Left hindlimb (tissue), 1 donor: Measurements from ENCODE around the gene ITPR1.

Source experiments
- DNase-seq: peaks from one replicate; pipeline ENCODE4 v3.0.0-alpha.2; 2018

ITPR1 gene

DNA sequence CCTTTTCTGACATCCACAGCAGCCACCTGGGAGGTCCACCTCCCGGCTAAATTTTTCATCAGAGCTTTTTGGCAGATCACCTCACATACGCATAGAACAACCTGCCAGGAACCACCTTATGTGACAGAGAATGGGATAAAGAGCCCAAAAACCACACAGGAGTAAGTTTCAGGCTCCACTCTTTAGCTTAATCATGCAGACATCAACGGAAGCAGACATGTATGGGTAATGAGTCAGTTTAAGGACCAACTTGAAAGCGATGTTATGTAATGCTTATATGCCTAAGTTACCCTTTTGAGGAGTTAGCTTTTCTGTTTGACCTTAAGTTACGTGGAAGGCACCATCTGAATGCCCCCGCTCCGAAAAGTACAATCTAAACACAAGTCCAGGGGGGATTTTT, 302.8 kb downstream of the ITPR1 start:
- DNase-seq: no peak

GRCh38 chr3:4797201-4797705, 304.1 kb downstream of the ITPR1 start:
- no peak for DNase-seq

- no peak for DNase-seq
These were observed 306.4 kb downstream of the ITPR1 start for GRCh38 chr3:4799266-4800256.

- no peak for DNase-seq
These were observed 307.4 kb downstream of the ITPR1 start for GRCh38 chr3:4800595-4800994.

DNA sequence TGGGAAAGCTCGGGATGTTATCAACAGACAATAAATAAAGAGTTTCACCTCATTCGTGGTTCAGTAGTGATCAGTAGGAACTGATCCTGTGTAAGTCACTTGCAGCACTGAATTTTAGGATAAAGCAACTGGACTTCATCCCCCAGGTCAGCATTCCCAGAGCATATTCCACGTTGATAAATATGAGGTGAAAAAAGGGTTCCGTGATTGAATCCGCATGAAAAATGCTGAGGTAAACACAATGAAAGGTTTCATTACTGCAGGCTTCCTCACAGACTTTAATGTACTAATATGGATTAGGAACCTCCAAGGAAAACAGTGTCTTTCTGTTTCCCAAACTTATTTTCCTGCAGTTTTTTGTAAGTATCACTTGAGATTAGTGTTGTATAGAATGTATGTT, 308.7 kb downstream of the ITPR1 start:
- no peak for DNase-seq

DNA sequence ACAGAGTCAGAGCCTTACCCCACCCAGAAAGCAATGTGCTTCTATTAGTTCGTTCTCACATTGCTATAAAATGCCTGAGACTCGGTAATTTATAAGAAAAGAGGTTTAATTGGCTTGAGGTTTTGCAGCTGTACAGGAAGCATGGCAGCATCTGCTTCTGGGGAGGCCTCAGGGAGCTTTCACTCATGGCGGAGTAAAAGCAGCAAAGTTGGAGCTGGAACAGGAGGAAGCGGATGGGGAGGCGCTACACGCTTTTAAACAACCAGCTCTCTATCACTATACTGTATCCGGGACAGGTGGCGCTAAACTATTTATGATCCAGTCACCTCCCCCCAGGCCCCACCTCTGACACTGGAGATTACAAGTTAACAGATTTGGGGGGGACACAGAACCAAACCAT, 309.8 kb downstream of the ITPR1 start:
- no peak for DNase-seq

DNA sequence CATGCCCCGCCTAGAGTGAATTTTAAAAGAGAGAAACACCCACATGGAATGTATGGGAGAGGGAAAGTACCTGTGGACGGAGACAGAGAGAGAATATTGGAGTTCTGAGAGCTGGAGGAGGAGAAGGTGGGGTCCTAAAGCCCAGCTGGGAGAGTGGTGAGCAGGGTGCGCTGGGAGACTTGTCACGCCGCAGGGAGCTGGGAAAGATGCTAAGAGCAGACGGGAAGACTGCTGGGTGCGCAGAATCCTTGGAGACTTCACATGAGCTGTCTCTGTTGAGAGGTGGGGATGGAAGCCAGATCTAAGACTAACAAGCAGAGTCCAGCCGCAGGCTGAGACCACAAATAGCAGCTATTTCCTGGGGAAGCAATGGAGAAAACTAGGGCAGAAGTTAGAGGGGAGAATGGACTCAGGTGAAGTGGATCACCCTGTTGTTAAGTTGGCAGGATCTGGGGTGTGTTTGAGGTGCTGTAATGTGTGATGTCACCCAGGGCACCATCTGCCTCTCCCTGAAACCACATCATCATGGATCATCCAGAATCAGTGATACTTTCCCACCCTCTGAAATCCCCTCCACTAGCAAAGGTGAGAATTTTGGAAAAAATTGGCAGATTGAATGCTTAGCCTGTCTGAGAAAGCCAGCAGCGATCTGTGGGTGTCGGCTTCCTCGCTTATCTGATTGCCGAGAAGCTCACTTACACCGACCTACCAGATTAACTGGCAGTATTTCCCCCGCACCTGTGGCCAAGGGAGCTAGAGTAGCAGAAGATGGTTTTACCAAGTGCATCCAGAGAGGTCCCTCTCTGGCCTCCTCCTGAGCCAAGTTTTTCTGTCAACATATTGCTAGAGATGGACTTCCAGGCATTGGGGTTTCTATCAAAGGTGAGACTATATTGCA, 311.3 kb downstream of the ITPR1 start:
- DNase-seq: no peak

GRCh38 chr3:4805662-4806061, 312.5 kb downstream of the ITPR1 start:
- DNase-seq: no peak

DNA sequence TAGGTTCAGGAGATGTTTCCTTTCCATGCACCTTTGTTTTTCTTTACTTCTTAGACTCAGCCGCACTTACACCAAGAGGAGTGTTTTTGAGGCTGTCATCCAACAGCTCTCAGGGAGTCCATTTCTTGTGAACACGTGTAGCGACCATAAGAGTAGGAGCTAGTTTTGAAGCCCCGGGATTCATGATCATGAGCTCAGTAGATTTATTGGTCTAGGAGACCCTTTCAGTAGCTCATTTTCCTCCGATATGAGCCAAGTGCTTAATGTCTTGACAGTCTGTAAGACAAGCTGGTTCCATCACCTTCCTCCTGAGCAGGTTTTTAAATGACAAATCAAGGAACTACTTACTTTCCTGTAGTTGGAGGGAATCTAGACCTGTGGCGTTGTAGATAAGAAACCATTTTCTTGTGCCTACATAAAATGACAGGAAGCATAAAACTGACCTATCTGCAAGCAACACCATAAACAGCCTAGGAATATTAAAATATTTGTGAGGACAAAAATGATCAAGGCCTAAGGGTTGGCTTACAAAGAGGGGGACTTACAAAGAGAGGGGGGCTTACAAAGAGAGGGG, 313.5 kb downstream of the ITPR1 start:
- DNase-seq: no peak

GRCh38 chr3:4807381-4808280, 314.5 kb downstream of the ITPR1 start:
- DNase-seq: no peak

GRCh38 chr3:4808637-4809036, 315.5 kb downstream of the ITPR1 start:
- no peak for DNase-seq

DNA sequence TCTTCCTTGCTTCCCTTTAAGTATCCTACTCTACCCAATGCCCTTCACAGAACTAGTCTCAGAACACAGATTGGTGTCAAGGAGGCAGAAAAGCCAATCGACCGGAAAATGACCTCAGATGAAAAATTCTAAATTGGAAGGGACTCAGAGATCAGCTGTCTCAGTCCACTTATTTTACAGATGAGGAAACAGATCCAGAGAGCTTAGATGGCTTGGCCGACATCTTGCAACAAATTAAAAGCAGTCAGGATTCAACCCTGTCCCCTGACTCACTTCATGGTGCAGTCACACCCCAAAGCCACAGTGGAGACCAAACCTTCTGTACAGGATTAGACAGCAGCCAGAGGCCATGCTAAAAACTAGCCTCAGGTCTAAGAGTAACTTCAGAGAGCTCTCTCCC, 316.8 kb downstream of the ITPR1 start:
- DNase-seq: no peak

DNA sequence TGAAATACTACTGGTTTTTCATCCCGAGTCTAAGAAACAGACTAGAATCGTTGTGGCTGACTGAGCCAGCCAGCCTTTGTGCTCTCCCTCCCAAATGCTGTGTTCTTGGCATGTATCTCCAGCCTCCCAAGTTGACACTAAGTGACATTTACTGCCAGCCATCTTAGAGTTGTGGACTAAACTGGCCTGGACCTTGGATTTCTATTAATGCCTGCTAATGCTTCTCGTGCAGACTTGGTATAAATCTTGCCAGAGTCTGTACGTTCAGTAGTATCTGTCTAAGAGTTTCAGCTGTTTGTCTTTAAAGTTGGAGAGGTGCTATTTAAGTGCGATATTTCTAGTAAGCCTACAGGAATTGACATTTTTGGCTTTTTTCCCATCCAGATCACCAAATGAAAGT, 319.4 kb downstream of the ITPR1 start:
- peak; percentile 60 for DNase-seq

DNA sequence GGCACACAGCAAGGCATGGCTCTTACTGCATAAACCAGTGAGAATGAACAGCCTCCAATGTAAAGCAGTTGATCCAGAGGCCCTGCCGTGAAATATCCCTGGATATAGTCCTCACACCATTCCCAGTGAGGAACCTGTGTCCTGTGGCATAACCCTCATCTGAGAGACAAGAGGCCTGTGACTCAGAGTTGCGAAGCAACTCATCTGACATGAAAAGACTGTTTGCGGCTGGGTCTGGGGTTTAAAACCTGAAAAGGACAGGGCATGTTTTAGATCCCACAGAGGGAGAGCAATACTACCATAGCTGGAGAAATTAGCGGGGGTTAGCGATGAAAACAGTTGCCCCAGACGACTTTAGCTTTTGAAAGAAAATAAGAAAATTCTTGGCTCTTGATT, 320.8 kb downstream of the ITPR1 start:
- no peak for DNase-seq

DNA sequence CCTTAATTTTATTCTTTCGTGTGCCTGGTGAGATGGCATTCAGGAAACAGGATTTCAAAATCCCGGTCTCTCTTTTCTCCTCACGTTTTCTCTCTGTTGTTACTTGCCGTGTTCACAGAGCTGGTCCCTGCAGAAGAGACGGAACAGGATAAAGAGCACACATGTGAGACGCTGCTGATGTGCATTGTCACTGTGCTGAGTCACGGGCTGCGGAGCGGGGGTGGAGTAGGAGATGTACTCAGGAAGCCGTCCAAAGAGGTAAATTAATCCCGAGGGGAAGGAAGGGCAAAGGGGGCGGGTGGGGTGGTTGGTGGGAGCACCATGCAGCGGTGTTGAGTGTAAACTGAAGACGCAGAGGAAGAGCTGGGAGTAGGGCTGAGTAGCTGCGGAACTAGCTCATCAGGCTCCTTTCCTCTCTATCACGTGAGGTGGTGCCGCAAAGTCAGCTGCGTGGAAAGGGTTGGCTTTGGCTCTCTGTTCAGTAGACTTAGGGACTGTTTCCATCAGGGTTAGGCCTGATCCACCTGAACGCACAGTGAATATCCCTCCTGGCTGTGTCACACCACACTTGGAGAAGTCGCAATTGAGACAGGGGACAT, 321.3 kb downstream of the ITPR1 start:
- peak; percentile 42 for DNase-seq

DNA sequence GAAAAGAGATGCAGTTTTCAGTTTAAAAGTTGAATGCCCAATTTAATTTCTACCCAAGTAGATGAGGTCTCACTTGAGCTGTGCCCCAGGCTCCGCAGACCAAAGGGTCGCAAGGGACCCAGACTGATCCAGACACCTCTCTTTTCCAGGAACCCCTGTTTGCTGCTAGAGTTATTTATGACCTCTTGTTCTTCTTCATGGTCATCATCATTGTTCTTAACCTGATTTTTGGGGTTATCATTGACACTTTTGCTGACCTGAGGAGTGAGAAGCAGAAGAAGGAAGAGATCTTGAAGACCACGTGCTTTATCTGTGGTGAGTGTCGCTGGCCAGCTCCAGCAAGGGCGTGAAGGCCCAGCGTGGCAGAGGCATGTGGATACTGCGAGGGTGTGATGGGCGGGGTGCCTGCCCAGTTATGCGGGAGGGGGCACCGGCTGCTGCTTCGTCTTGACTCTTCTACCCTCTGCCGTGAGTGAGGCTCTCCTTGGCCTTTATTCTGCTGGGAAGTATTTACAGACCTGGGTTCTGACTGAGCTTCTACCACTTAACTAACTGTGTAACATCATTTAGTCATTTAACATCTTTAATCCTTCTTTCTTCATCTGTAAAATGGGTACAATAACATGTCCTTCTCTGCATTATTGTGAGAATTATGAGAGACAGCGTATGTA, 321.9 kb downstream of the ITPR1 start:
- DNase-seq: no peak

DNA sequence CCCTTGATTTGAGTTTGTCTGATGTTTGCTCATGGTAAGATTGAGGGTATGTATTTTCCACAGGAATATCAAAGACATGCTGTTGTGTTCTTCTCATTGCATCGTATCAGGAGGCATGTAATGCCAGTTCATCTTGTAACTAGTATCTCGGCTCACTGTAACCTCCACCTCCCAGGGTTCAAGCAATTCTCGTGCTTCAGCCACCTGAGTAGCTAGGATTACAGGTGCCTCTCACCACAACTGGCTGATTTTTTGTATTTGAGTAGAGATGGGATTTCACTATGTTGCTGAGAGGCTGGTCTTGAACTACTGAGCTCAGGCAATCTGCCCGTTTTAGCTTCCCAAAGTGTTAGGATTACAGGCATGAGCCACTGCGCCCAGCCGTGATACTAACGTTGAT, 323.2 kb downstream of the ITPR1 start:
- DNase-seq: no peak

DNA sequence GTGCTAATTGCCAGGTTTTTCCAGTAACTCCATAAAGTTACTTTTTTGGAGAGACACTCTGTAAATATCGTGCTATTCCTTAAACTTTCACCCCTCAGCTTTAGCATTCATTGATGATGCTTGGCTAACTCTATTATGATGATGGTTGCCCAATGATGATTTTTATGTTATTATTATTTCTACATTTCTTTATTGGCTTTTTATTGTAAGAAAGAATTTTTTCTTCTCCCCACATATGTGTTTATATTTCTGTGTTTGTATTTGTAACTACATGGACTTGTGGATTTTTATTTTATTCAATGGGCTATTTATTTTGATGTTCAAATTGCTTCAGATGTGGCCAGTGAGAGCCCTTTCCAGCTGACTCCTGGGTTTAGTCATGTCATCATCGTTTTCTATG, 323.6 kb downstream of the ITPR1 start:
- no peak for DNase-seq

DNA sequence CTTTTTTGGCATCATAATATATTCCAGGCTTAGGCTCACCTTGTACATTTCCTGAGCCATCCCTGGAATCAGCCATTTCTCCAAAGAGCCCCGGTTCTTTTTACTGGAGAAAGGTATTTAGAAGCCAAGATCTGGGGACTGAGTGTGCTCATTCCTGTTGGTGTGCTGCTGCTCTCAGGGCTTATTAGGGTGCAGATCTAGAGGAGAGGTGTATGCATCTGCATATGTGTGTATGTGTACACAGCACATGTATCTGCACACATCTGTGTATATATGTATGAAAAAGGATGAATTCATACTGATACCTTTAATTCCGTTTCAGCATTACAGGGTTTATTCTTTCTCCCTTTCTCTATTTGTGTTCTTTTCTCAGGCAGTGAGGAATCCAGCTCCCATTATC, 324.0 kb downstream of the ITPR1 start:
- DNase-seq: no peak

DNA sequence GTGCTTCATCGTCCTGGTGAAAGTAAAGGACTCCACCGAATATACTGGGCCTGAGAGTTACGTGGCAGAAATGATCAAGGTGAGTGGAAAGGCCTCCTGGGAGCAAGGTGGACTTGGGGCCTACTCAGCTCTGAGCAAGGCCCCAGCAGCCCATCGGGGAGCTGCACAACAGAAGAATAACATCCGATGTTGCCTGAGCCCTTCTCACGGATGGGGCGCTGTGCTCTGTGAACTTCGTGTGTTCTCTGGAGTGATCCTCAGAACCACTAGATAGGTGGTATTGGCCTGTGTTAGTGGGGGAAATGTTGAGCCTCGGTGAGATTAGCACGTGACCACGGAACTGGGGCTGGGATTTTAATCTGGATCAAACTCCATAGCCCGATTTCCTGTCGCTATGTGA, 325.0 kb downstream of the ITPR1 start:
- no peak for DNase-seq
